Activated T-cell treated with anti-CD3 and anti-CD28 coated beads, Interleukin-2, amount 50 U/mL, for 4 hours (primary cell): ENCODE results near the gene SMAD9. TPM values are rescaled to one million over a fixed set of nuclear protein-coding genes. Genes with fewer than 3 reads are reported as not detected.

ENCODE experiments used
- ATAC-seq, 2 donors: fragments of 200-7000 bp; cut with Tn5 transposase; one replicate each; pipeline ENCODE4 v1.10.0; 2021
- DNase-seq: peaks from one replicate; pipeline ENCODE4 v3.0.0-alpha.2; 2020
- H3K27me3 Mint-ChIP-seq: one replicate; pipeline ENCODE4 v1.8.0; 2021; ENCODE audit warnings: low read depth, mixed read lengths
- H3K36me3 Mint-ChIP-seq: one replicate; pipeline ENCODE4 v1.8.0; 2022; ENCODE audit warnings: mixed read lengths; ENCODE audit not compliant: insufficient read depth
- H3K4me1 Mint-ChIP-seq: one replicate; pipeline ENCODE4 v1.8.0; 2021; ENCODE audit warnings: low read depth, mixed read lengths
- H3K4me3 Mint-ChIP-seq: one replicate; pipeline ENCODE4 v1.8.0; 2021; ENCODE audit warnings: mild to moderate bottlenecking, moderate library complexity, mixed read lengths
- H3K9me3 Mint-ChIP-seq: one replicate; pipeline ENCODE4 v1.8.0; 2021; ENCODE audit warnings: mixed read lengths
- total RNA-seq, 3 donors: library from RNA; stranded (reverse); gene quantifications; one replicate each; pipeline ENCODE4 v1.2.1, GENCODE V29; 2021

SMAD9 gene
- total RNA-seq, 3 donors from 2014 or later = not detected

DNA sequence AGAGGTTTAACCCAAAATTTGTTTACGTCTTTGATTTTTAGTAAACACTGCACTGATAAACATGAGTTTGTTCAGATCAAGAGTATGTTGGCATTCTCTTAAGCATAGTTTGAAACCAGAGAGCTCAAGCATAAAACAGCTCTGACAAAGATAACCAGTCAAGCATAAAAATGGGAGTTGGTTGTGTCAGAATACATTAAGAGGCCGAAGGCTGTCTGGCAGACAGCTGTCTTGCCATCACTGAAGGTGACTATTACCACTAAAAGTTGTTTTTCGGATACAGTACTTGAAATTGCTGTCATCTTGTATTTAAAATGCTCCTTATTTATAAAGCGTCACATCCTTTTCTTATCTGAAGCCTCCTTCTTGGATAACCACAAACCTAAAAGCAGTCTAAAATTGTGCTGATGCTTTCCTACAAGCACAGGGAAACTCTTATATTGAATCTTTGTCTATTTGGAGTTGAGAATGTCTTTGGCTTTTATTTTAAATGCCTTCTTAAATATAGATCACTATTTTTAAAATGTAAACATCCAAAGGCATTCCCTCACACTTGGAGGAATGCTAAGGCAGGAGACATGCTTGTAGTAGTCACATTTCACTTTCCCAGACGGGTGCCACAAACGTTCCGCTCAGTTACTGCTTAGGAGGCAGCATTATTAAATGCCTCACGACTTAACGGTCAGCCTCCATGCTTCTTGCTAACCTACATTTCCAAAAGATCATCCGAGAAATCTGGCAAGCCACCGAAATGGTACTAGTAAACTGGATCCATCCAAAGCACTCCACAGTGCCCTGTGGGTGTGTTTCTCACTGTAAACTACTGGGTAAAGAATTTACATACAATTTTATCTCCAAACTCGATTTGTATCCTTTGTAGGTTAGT is 1.5 kb downstream of the SMAD9 start:
- H3K9me3 Mint-ChIP-seq = no peaks in the 10 kb centered on the region
- no peaks in the 10 kb centered on the region for H3K36me3 Mint-ChIP-seq
- H3K27me3 Mint-ChIP-seq = peaks cover 64% of the 10 kb centered on the region
- H3K4me1 Mint-ChIP-seq = peaks cover 5% of the 10 kb centered on the region
- no peak for DNase-seq
- H3K4me3 Mint-ChIP-seq = peak overlapping the region; percentile 48
- no peak for ATAC-seq

DNA sequence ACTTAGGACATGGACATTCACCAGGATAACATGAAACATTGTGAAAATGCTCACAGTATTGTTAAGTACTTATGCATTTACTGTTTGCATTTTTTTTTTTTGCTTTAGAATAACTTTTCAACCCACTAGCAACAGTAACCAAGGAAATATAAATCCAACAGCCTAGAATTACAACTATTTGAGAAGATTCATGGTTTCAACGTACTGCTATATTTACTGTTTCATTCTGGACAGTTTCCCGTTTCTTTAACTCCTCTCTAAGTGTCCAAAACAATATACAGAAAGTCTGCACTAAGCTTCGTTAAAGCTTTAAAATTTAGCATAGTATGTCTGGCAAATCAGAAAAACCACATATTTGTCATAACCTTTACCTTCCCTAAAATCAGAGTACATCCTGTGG is 2.7 kb downstream of the SMAD9 start:
- Mint-ChIP-seq H3K27me3 (peaks cover 60% of the 10 kb centered on the region), H3K36me3 (no peaks in the 10 kb centered on the region), H3K9me3 (no peaks in the 10 kb centered on the region), H3K4me1 (peaks cover 5% of the 10 kb centered on the region), H3K4me3 (no peak overlapping the region)
- no peak for ATAC-seq
- DNase-seq = no peak

DNA sequence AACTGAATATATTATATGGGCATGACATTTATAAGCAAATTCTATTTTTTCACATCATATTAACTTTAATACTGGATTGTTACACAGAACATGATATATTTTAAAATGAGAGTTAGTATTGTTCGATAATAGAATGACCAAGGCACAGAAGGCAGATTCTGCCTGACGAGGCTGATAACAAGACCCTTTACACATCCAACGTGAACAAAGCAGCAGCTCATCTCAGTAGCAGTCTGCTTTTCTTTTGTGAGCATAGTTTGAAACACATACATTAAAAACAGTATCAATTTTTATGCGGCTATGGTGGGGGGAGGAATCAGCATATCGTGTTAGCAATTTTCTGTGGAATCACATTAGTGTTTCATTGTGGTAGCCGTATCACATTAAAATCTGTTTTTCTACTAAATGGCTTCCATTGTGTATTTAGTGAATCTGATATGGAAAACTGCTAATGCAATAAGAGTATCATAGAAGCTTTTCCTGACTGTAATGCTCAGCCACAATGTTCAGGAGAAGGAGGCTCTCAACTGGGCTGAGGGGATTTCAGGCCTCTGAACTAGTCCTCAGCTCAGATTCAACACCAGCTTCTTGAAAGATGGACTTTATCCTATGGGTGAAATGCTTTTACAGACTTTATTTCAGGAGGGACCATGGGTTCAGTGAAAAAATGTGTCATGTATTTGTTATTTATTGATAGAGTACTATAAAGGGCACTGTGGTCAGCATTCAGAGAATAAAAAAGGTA is 4.0 kb downstream of the SMAD9 start:
- no peak overlapping the region for H3K4me3 Mint-ChIP-seq
- DNase-seq (no peak), ATAC-seq (no peak)
- peaks cover 58% of the 10 kb centered on the region for H3K27me3 Mint-ChIP-seq
- peaks cover 5% of the 10 kb centered on the region for H3K4me1 Mint-ChIP-seq
- no peaks in the 10 kb centered on the region for H3K36me3 Mint-ChIP-seq
- H3K9me3 Mint-ChIP-seq = no peaks in the 10 kb centered on the region

DNA sequence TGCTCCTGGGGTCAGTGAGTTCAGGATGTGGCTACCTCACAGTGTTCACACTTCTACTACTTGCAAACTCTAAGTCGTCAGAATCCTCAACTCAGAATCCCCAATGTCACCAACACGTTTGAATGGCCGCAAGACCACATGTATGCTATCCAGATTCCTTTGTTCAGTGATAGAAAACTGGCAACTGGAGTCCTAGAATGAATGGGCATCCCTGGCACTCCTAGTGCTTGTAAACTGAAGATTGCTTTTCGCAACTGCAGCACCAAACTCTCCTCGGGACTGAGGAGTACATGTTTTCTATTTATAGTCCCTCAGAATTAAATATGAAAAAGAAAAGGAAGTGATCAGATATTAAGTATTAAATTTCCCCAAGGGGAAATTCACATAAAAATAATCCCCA is 4.9 kb downstream of the SMAD9 start:
- H3K4me3 Mint-ChIP-seq = no peak overlapping the region
- H3K36me3 Mint-ChIP-seq = no peaks in the 10 kb centered on the region
- no peak for DNase-seq
- peaks cover 2% of the 10 kb centered on the region for H3K4me1 Mint-ChIP-seq
- H3K27me3 Mint-ChIP-seq = peaks cover 58% of the 10 kb centered on the region
- no peaks in the 10 kb centered on the region for H3K9me3 Mint-ChIP-seq
- ATAC-seq = no peak

DNA sequence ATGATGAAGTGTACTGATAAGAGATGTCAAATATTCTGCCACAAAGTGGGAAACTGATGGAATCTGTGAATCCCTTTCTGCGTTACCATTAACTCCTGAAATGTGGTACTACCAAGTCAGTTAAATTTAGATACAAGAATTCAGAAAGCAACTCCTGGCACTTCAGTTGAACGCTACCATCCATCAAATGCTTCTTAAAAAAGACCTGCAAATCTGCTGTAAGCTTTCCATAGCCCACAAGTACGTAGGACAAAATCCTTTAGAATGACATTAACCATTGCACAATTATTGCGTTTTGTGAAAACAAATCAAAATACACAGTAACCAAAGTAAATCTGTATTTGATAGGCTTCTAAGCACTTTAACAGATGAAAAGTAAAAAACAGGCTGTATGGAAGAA is 5.4 kb downstream of the SMAD9 start:
- H3K4me3 Mint-ChIP-seq = no peak overlapping the region
- no peaks in the 10 kb centered on the region for H3K36me3 Mint-ChIP-seq
- H3K9me3 Mint-ChIP-seq = no peaks in the 10 kb centered on the region
- H3K4me1 Mint-ChIP-seq = peaks cover 2% of the 10 kb centered on the region
- peaks cover 58% of the 10 kb centered on the region for H3K27me3 Mint-ChIP-seq
- DNase-seq (no peak), ATAC-seq (no peak)

DNA sequence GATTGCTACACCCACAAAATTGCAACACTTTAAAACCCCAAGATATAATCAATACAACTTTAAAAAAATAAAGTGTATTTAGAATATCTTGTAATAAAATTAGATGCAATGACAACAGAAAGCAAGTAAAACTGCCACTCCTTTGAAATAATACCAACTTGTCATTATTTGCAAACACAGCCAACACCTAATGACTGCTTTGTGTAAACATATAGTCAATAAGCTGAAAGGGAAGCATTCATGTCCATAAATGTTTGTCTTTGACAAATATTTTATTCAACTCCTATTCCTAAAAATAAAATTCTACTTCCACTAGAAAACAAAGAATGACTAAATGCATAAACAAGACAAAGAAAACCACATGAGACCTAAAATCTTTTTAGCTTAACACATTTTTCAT is 6.6 kb downstream of the SMAD9 start:
- no peak overlapping the region for H3K4me3 Mint-ChIP-seq
- no peaks in the 10 kb centered on the region for H3K36me3 Mint-ChIP-seq
- no peak for ATAC-seq
- no peak for DNase-seq
- no peaks in the 10 kb centered on the region for H3K9me3 Mint-ChIP-seq
- peaks cover 54% of the 10 kb centered on the region for H3K27me3 Mint-ChIP-seq
- H3K4me1 Mint-ChIP-seq = no peaks in the 10 kb centered on the region

DNA sequence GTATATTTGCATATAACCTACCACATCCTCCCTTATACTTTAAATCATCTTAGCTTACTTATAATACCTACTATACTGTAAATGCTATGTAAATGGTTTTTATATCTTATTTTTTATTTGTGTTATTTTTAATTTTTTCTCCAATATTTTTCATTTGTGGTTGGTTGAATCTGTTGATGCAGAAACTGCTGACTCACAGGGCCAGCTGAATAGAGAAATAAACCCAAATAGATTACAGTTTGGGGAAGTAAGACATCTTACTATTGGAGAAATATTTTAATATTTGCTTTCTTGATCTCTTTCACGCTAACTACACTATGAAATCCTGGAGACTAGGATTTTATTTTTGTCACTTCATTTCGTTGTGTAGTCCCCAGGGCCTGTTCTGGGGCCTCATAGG is 7.1 kb downstream of the SMAD9 start:
- Mint-ChIP-seq H3K4me3 (no peak overlapping the region), H3K36me3 (no peaks in the 10 kb centered on the region), H3K4me1 (no peaks in the 10 kb centered on the region), H3K27me3 (peaks cover 49% of the 10 kb centered on the region), H3K9me3 (no peaks in the 10 kb centered on the region)
- ATAC-seq (no peak), DNase-seq (no peak)

DNA sequence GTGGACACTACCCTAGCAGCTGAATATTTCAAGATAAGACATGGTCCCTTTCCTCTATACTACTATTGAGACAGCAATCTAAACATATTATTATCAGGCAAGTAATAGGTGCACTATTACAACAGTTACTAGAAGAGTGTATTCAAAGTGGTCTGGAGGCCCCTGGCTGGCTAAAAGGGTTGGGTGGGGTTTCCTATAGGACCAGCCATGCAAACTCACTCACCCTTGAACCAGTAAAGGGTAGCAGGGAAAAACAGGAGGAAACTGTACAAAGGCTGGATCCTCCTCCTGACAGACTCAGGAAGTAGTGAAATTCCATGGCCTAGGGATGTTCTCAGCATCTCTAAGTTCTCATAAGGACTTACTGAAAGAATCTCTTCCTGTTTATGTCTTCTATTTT is 7.7 kb downstream of the SMAD9 start:
- Mint-ChIP-seq H3K27me3 (peaks cover 45% of the 10 kb centered on the region), H3K36me3 (no peaks in the 10 kb centered on the region), H3K4me1 (no peaks in the 10 kb centered on the region), H3K4me3 (no peak overlapping the region), H3K9me3 (no peaks in the 10 kb centered on the region)
- no peak for DNase-seq
- ATAC-seq = no peak

DNA sequence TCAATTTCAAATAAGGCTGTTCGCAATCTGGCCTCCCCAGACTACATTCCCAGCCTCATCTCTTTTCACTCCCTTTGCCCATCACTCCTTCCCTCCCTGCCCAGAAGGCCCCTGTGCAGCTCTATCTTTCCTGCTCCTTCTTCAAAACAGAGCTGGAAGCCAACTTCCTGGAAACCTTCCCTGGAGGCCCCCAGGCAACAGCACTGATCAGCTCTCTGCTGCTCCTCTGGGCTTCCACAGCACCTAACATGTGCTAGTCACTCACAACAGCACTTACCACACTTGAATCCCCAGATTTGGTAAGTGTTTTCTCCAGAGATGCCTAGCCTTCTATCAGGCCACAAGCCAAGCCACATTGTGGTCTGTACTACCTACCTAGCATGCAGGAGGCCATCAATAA is 9.5 kb downstream of the SMAD9 start:
- Mint-ChIP-seq H3K9me3 (no peaks in the 10 kb centered on the region), H3K4me1 (no peaks in the 10 kb centered on the region), H3K36me3 (no peaks in the 10 kb centered on the region), H3K4me3 (no peak overlapping the region), H3K27me3 (peaks cover 35% of the 10 kb centered on the region)
- ATAC-seq = no peak
- no peak for DNase-seq

DNA sequence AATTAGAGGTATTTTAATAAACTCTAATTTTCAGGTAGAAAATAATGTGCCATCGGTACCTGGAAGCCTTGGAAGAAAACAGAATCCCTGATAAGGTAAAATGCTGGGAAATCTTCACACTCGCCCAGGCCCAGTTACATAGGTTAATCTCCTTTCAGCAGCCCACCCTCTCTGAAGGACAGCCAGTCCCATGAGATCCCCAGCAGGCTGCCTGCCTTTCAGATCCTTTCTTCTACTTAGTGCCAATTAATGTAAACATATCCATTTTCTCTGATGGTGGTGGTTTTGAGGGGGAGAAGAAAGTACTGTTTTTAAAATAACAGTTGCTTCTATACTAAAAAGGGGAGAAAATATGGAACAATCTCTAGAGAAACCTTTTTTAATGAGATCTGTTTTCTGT is 12.2 kb downstream of the SMAD9 start:
- DNase-seq (no peak), ATAC-seq (no peak)
- no peaks in the 10 kb centered on the region for H3K4me1 Mint-ChIP-seq
- no peaks in the 10 kb centered on the region for H3K9me3 Mint-ChIP-seq
- H3K36me3 Mint-ChIP-seq = no peaks in the 10 kb centered on the region
- H3K4me3 Mint-ChIP-seq = no peak overlapping the region
- peaks cover 29% of the 10 kb centered on the region for H3K27me3 Mint-ChIP-seq

DNA sequence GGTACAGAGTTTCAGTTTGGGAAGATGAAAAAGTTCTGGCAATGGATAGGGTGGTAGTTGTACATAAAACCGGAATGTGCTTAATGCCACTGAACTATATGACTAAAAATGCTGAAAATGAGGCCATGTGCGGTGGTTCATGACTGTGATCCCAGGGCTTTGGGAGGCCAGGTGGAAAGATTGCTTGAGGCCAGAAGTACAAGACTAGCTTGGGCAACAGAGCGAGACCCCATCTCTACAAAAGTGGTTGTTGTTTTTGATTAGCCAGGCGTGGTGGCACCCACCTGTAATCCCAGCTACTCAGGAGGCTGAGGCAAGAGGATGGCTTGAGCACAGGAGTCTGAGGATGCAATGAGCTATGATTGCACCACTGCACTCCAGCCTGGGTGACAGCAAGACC is 12.8 kb downstream of the SMAD9 start:
- Mint-ChIP-seq H3K36me3 (no peaks in the 10 kb centered on the region), H3K4me3 (no peak overlapping the region), H3K27me3 (peaks cover 28% of the 10 kb centered on the region), H3K4me1 (no peaks in the 10 kb centered on the region), H3K9me3 (no peaks in the 10 kb centered on the region)
- DNase-seq = no peak
- ATAC-seq = no peak

DNA sequence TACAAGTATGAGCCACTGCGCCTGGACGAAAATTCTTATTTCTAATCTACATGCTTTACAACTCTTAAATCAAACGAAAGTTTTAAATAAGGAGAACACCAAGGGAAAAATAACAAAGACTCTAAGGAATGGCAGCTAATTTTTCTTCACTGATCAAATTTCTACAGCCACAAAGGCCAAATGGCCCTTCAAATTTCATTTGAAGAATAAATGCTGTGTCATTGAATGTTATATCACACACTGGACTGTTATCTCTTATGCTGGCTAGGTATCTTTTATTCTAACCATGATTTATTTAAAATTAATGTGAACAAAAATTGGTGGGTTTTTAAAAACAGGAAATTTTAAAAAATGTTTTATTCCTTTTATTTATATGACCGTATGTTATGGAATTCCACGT is 14.1 kb downstream of the SMAD9 start:
- ATAC-seq = no peak
- no peak for DNase-seq
- no peak overlapping the region for H3K4me3 Mint-ChIP-seq
- H3K9me3 Mint-ChIP-seq = no peaks in the 10 kb centered on the region
- H3K36me3 Mint-ChIP-seq = no peaks in the 10 kb centered on the region
- peaks cover 23% of the 10 kb centered on the region for H3K27me3 Mint-ChIP-seq
- H3K4me1 Mint-ChIP-seq = no peaks in the 10 kb centered on the region

DNA sequence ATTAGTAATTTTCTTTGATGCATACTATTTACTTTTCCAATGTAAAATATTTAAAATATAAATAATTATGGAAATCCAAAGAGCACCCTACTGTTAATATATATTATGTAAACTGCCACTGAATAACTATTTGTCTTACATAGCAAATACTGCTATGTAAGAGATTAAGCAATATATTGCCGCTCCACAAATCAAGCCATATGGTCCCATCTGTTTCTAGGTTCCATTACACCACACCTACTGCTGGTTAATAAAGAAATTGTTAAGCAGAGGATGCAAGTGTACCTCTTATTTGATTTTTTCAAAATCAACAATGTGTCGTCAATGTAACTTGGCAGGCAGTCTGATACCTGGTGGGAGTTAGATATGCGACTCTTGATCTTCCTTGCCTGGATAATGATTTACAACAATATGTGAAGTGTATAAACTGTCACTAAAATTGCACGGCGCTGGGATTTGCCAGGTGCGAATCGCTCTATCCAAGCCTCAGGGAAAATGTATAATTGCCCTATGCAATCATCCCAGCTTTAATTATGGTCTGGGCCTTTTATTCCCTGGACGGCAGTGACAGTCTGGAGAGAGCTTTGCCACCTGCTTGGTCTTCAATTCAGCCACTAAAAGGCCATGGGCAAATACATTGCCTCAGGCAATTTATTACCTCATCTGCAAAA is 16.0 kb downstream of the SMAD9 start:
- no peak overlapping the region for H3K4me3 Mint-ChIP-seq
- DNase-seq (no peak), ATAC-seq (no peak)
- no peaks in the 10 kb centered on the region for H3K9me3 Mint-ChIP-seq
- no peaks in the 10 kb centered on the region for H3K4me1 Mint-ChIP-seq
- peaks cover 21% of the 10 kb centered on the region for H3K27me3 Mint-ChIP-seq
- no peaks in the 10 kb centered on the region for H3K36me3 Mint-ChIP-seq

DNA sequence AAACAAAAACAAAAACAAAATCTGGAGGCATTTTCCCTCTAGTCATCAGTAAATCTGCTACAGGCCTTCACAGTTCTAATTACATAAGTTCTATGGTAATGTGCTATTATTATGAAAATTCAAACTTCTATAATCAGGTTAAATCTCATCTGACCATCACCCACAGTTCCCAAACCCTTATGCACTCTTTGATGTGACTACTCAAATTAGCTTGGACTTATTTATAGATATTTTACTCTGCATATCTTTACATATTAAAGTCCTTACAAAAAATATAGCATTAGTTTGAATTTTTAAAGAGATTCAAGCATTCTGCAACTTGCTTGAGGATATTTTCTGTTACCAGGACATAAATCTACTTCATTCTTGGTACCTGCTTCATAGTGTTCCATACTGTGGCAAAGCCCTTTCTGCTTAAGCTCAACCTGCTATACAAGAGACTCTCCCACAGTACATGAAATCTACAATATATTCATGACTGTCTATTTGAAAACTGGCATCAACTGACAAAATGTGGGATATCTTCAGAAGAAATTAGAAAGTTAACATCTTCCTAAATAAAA is 22.9 kb downstream of the SMAD9 start:
- Mint-ChIP-seq H3K9me3 (no peaks in the 10 kb centered on the region), H3K36me3 (no peaks in the 10 kb centered on the region), H3K27me3 (peaks cover 20% of the 10 kb centered on the region), H3K4me3 (no peak overlapping the region), H3K4me1 (no peaks in the 10 kb centered on the region)
- ATAC-seq (no peak), DNase-seq (no peak)
